Tibial artery (tissue), 4 donors: ENCODE measurements around the gene GLB1L2.

ENCODE experiments used
- DNase-seq, 2 donors: peaks; one replicate each; pipeline ENCODE4 v3.0.0-alpha.2; 2019
- H3K27ac ChIP-seq, 2 donors: fragments of 200-600 bp; sonication (generic) in 1 of 2; 1 replicate in 1 of 2; 2 replicates in 1 of 2; pipeline ENCODE4 v1.5.1; 2018 to 2019; ENCODE audit warnings: mild to moderate bottlenecking in 1 of 2
- H3K27me3 ChIP-seq, 2 donors: fragments of 200-600 bp; sonication (generic) in 1 of 2; one replicate each; pipeline versions ENCODE4 v1.5.1 to v1.6.0; 2016 to 2019
- H3K36me3 ChIP-seq, 3 donors: fragments of 200-600 bp; sonication (generic) in 2 of 3; one replicate each; pipeline ENCODE4 v1.5.1; 2016 to 2019; ENCODE audit warnings: mild to moderate bottlenecking in 2 of 3
- H3K4me1 ChIP-seq, 4 donors: fragments of 200-600 bp; sonication (generic) in 2 of 4; 1 replicate in 3 of 4; 2 replicates in 1 of 4; pipeline ENCODE4 v1.5.1; 2016 to 2019
- H3K4me3 ChIP-seq, 2 donors: fragments of 200-600 bp; sonication (generic) in 1 of 2; 1 replicate in 1 of 2; 2 replicates in 1 of 2; pipeline ENCODE4 v1.5.1; 2018 to 2019; ENCODE audit warnings: mild to moderate bottlenecking in 2 of 2
- H3K9me3 ChIP-seq, 3 donors: fragments of 200-600 bp; sonication (generic) in 1 of 3; one replicate each; pipeline ENCODE4 v1.5.1; 2016 to 2019
- CTCF ChIP-seq, 2 experiments: fragments of 200-600 bp in 1 of 2; fragments of 450-650 bp in 1 of 2; IDR thresholded peaks; one replicate each; pipeline ENCODE4 v1.5.1; 2017 to 2019; ENCODE audit warnings: antibody characterized with exemption in 2 of 2, mild to moderate bottlenecking in 1 of 2, moderate library complexity in 1 of 2
- intact Hi-C: fragments of 100-400 bp; cut with DNase I; formaldehyde crosslinking; loops from one replicate; pipeline ENCODE4 v1.15.0; 2023; ENCODE audit warnings: low total_unique reads

Gene GLB1L2

GRCh38 chr11:134374171-134374570 lies 42.4 kb downstream of the GLB1L2 start:
- Histone ChIP-seq H3K9me3 (no peaks in the 10 kb centered on the region), H3K27ac (no peak overlapping the region), H3K27me3 (no peaks in the 10 kb centered on the region), H3K4me1 (no peaks in the 10 kb centered on the region), H3K36me3 (no peaks in the 10 kb centered on the region), H3K4me3 (no peak overlapping the region)
- DNase-seq = no peak
- TF ChIP-seq CTCF (IDR thresholded peaks at IDR 0.05) = no peak
- intact Hi-C loops = no loop called here

GRCh38 chr11:134374891-134375550 lies 43.2 kb downstream of the GLB1L2 start:
- Histone ChIP-seq H3K27ac (no peak overlapping the region), H3K27me3 (no peaks in the 10 kb centered on the region), H3K36me3 (no peaks in the 10 kb centered on the region), H3K4me1 (no peaks in the 10 kb centered on the region), H3K4me3 (no peak overlapping the region), H3K9me3 (no peaks in the 10 kb centered on the region)
- intact Hi-C loops = no loop called here
- no peak for DNase-seq
- no peak for TF ChIP-seq CTCF (IDR thresholded peaks at IDR 0.05)

GRCh38 chr11:134376150-134376921 lies 44.5 kb downstream of the GLB1L2 start:
- DNase-seq = no peak
- Histone ChIP-seq H3K4me1 (no peaks in the 10 kb centered on the region), H3K9me3 (no peaks in the 10 kb centered on the region), H3K4me3 (no peak overlapping the region), H3K36me3 (no peaks in the 10 kb centered on the region), H3K27me3 (no peaks in the 10 kb centered on the region), H3K27ac (no peak overlapping the region)
- intact Hi-C loops = no loop called here
- TF ChIP-seq CTCF (IDR thresholded peaks at IDR 0.05) = no peak

GRCh38 chr11:134377876-134378275 lies 46.1 kb downstream of the GLB1L2 start:
- no peaks in the 10 kb centered on the region for H3K36me3 ChIP-seq

GRCh38 chr11:134379241-134379640 lies 47.5 kb downstream of the GLB1L2 start:
- Histone ChIP-seq H3K4me1 (no peaks in the 10 kb centered on the region), H3K27me3 (peaks cover 0 to 4% of the 10 kb centered on the region in 2 donors), H3K27ac (no peak overlapping the region), H3K4me3 (no peak overlapping the region), H3K9me3 (no peaks in the 10 kb centered on the region), H3K36me3 (no peaks in the 10 kb centered on the region)
- DNase-seq = no peak
- intact Hi-C loops = no loop called here
- TF ChIP-seq CTCF (IDR thresholded peaks at IDR 0.05) = no peak

More at GRCh38 chr11:134377876-134378275, 46.1 kb downstream of the GLB1L2 start:
- TF ChIP-seq CTCF (IDR thresholded peaks at IDR 0.05) = no peak
- H3K27me3 ChIP-seq = no peaks in the 10 kb centered on the region
- no peak overlapping the region for H3K4me3 ChIP-seq
- H3K9me3 ChIP-seq = no peaks in the 10 kb centered on the region
- DNase-seq = no peak
- no peak overlapping the region for H3K27ac ChIP-seq
- no peaks in the 10 kb centered on the region for H3K4me1 ChIP-seq
- intact Hi-C loops = no loop called here
